SK-N-MC (cell line): ENCODE results near the gene GET4.
"Not testable (repeated sequence)": the region's sequence is repeated elsewhere in the genome, so short reads cannot be mapped to it uniquely, and the experiment has no call there.

Source experiments
- DNase-seq: peaks from one replicate; pipeline ENCODE4 v3.0.0-alpha.2; 2011; ENCODE audit warnings: low read depth, low spot score
- H3K27ac ChIP-seq: fragments of 200-600 bp; sonication (generic); 2 replicates; pipeline ENCODE4 v1.5.1; 2016; ENCODE audit warnings: mixed run types
- H3K36me3 ChIP-seq: fragments of 200-600 bp; sonication (generic); 2 replicates; pipeline ENCODE4 v1.6.1; 2017; ENCODE audit warnings: antibody characterized with exemption, low read length, mixed read lengths; ENCODE audit not compliant: insufficient read depth
- H3K4me3 ChIP-seq: fragments of 200-600 bp; sonication (generic); 2 replicates; pipeline ENCODE4 v1.5.1; 2016
- H3K9ac ChIP-seq: fragments of 200-600 bp; sonication (generic); 2 replicates; pipeline ENCODE4 v1.8.0; 2017; ENCODE audit warnings: mixed run types, mixed read lengths; ENCODE audit not compliant: insufficient read length
- H3K9me3 ChIP-seq: fragments of 200-600 bp; sonication (generic); 2 replicates; pipeline ENCODE4 v1.6.1; 2017; ENCODE audit warnings: low read depth, mild to moderate bottlenecking, antibody characterized with exemption, low read length, moderate library complexity, mixed read lengths
- EZH2 ChIP-seq: fragments of 200-600 bp; sonication (generic); IDR thresholded peaks from one replicate; pipeline ENCODE4 v1.6.1; 2017; ENCODE audit warnings: antibody characterized with exemption
- FOXP2 ChIP-seq: optimal IDR thresholded peaks from 2 replicates; pipeline ENCODE3; 2011; ENCODE audit warnings: mild to moderate bottlenecking, moderate library complexity; ENCODE audit not compliant: insufficient read depth; ENCODE audit errors: extremely low read length, control extremely low read depth
- POLR2AphosphoS5 ChIP-seq: IDR thresholded peaks from 2 replicates; pipeline ENCODE4 v1.6.1; 2012; ENCODE audit warnings: mild to moderate bottlenecking, low read depth, low read length, borderline replicate concordance

Gene GET4

DNA sequence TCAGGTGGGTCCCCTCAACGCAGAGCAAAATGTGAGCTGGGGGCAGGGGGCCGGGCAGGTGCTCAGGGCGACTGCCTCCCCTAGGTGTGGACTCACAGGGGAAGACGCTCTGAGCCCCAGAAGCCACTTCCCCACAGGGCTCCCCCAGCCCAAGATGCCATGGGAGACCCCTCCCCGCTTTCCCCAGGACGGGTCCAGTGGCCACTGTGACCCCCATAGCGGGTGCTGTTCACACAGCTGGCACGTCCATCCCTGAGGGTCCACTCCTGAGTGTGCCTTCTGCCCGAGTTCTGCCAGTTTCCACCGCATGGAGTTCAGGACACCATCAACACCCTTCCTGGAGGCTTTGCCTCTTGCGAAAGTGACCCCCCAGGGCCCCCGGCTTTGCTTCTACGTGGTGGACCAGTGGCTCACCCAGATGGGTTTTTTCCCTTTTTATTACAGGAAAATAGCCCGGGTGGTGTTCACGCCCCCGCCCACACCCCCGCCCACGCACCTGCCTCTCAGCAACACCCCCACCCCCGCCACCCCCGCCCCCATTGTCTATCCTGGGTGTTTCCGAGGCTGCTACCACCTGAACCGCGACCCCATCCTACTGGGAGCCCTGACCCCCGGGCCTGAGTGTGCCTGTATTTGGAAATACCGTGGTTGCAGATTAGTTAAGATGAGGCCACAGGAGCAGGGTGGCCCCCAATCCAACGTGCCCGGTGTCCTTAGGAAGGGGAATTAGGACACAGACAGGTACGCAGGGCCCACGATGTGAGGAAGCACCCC, 46.2 kb downstream of the GET4 start:
- no peak for DNase-seq
- no peak overlapping the region for H3K4me3 ChIP-seq
- no peak overlapping the region for H3K27ac ChIP-seq
- H3K9ac ChIP-seq = no peak overlapping the region
- no peak for TF ChIP-seq POLR2AphosphoS5
- TF ChIP-seq EZH2 = no peak
- TF ChIP-seq FOXP2 = no peak
- no peaks in the 10 kb centered on the region for H3K9me3 ChIP-seq
- H3K36me3 ChIP-seq = no peaks in the 10 kb centered on the region

- Histone ChIP-seq H3K27ac (no peak overlapping the region), H3K36me3 (no peaks in the 10 kb centered on the region), H3K9me3 (no peaks in the 10 kb centered on the region), H3K9ac (no peak overlapping the region), H3K4me3 (no peak overlapping the region)
- TF ChIP-seq FOXP2 (no peak), EZH2 (no peak), POLR2AphosphoS5 (no peak)
- peak; percentile 2 for DNase-seq
These were observed 47.0 kb downstream of the GET4 start for GRCh38 chr7:923108-924041.

- H3K4me3 ChIP-seq, H3K9ac ChIP-seq, H3K9me3 ChIP-seq, DNase-seq, H3K36me3 ChIP-seq, H3K27ac ChIP-seq: not testable (repeated sequence)
These were observed 47.7 kb downstream of the GET4 start for GRCh38 chr7:924042-924441.

DNA sequence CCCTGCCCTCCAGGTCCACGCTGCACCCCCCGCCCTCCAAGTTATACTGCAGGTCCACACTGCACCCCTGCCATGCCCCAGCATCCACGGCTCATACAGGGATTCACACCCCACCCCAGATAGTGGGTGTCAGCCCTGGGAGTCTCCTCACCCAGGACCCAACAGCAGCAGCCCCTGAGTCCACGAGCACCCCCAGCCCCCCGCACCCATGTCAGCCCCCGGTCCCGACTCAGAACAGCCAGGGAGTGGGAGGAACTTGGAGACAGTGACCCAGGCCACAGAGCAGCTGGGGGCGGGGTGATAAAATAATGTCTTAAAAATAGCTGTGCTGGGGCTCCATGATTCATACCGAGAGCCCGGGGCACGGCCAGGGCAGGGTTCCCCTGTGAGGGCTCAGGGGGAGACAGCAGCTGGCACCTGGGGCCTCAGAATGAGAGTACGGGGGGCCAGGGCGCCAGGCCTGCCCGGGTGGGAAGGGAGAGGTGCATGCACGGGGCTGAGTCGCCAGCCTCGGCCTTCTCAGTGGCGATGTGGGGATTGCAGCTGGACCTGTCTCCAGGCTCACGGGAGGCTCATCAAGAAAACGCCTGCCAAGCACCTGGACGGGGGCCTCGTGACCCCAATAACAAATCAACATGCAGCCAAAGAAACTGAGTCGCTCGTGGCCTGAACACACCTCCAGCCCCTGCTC, 48.3 kb downstream of the GET4 start:
- no peak overlapping the region for H3K4me3 ChIP-seq
- no peak overlapping the region for H3K27ac ChIP-seq
- no peaks in the 10 kb centered on the region for H3K9me3 ChIP-seq
- no peak overlapping the region for H3K9ac ChIP-seq
- DNase-seq = no peak
- H3K36me3 ChIP-seq = no peaks in the 10 kb centered on the region
- TF ChIP-seq FOXP2 (no peak), EZH2 (no peak), POLR2AphosphoS5 (no peak)

DNA sequence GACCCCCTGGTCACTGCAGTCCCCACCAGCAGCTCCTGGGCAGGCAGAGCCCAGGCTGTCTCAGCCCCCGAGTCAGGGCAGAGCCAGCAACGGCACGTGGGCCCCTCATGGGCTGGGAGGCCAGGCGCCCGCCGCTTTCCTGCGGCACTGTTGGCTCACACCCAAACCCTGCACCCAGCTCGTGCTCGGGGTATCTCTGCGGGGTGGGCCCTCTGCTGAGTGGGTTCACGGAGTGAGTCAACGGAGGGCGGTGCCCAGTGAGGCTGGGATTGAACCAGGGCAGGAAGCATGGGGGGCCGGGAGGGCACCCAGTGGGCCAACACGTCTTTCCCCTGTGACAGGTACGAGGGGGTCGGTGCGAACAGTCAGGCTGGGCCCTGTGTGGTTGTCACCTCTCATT, 49.2 kb downstream of the GET4 start:
- no peak overlapping the region for H3K9ac ChIP-seq
- H3K27ac ChIP-seq = no peak overlapping the region
- TF ChIP-seq POLR2AphosphoS5 = no peak
- no peak for TF ChIP-seq EZH2
- TF ChIP-seq FOXP2 = no peak
- no peaks in the 10 kb centered on the region for H3K9me3 ChIP-seq
- no peak for DNase-seq
- H3K4me3 ChIP-seq = no peak overlapping the region
- H3K36me3 ChIP-seq = no peaks in the 10 kb centered on the region

GRCh38 chr7:926061-927030, 50.0 kb downstream of the GET4 start:
- TF ChIP-seq POLR2AphosphoS5 (no peak), EZH2 (no peak), FOXP2 (no peak)
- no peak for DNase-seq
- H3K9me3 ChIP-seq = no peaks in the 10 kb centered on the region
- H3K36me3 ChIP-seq = no peaks in the 10 kb centered on the region
- no peak overlapping the region for H3K27ac ChIP-seq
- H3K4me3 ChIP-seq = no peak overlapping the region
- no peak overlapping the region for H3K9ac ChIP-seq

DNA sequence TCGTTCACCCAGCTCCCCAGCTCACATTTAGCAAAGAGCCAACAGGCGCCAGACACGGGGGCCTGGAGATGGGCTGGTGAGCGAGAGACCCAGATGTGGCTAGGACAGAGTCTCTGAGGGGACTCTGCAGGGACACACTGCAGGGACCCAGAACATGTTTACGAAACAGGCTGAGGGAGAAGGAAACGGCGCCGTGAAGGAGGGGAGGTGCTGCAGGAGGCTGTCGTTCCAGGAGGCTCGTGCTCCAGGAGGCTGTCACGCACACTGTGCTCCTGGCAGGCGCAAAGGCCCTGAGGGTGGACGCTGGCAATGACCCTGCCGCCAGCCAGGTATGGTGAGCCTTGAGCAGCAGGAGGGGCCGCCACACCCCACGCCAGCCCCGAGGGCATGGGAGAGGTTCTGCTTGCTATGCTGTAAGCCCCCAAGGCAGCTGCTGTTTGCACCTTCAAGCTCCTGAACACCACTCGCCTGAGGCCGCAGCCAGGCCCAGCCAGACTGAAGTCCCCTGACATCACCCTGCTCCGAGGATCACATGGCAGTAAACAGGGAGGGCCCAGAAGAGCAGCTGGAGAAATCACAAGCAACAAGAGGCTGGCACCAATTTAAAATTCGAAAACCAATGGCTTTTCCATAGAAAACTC, 50.8 kb downstream of the GET4 start:
- Histone ChIP-seq H3K9ac (no peak overlapping the region), H3K9me3 (no peaks in the 10 kb centered on the region), H3K4me3 (no peak overlapping the region), H3K36me3 (no peaks in the 10 kb centered on the region), H3K27ac (no peak overlapping the region)
- TF ChIP-seq POLR2AphosphoS5 (no peak), EZH2 (no peak)
- no peak for DNase-seq
